AG08395 (cell line): ENCODE measurements around the gene MED1.

Experiments used
- DNase-seq: peaks from one replicate; pipeline ENCODE4 v3.0.0; 2012; ENCODE audit warnings: mixed read lengths, low spot score

Gene MED1

DNA sequence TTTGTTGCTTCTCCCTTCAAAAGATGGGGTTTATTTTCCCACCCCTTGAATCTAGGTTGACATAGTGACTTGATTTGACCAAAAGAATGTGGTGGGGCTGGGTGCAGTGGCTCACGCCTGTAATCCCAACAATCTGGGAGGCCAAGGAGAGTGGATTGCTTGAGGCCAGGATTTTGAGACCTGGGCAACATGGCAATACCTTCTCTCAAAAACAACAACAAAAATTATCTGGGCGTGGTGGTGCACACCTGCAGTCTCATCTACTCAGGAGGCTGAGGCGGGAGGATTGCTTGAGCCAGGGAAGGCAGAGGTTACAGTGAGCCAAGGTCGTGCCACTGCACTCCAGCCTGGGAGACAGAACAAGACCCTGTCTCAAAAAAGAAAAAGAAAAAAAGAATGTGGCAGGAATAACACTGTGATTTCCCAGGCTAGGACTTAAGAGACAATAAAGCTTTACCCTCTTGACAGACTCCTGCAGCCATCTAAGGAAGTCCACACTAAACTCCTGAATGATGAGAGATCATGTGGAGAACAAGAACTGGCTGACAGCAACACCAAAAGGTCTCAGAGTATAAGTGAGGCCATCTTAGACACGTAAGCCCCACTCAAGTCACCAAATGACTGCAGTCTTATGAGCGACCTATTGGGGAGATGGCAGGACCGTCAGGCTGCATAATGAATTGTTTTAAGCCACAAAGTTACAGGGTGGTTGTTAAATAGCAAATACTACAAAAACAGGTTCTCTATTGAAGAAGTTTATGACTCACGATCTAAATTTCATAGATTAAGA is 86.6 kb downstream of the MED1 start:
- DNase-seq = no peak

DNA sequence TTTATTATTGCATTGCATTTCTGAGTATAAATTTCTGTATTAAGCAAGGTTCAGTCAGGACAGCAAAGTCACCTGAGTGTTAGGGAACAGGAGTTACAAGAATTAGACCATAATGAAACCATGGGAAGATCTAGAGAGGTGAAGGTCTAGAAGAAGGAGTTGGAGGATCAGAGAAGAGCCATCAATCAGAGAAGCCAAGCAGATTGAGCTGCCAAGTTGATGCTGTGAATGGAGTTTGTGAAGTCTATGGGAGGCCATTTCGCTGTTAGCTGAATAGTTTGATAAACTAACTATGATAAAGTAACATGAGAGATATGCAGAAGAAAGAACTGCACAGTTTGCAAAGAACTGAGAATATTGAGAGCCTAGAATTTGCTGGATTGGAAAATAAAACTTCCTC is 90.0 kb downstream of the MED1 start:
- no peak for DNase-seq

- no peak for DNase-seq
Measured at GRCh38 chr17:39360537-39360936, 90.5 kb downstream of the MED1 start.

GRCh38 chr17:39359994-39360393 is 91.1 kb downstream of the MED1 start:
- no peak for DNase-seq

- no peak for DNase-seq
Measured at GRCh38 chr17:39357986-39358385, 93.1 kb downstream of the MED1 start.

DNA sequence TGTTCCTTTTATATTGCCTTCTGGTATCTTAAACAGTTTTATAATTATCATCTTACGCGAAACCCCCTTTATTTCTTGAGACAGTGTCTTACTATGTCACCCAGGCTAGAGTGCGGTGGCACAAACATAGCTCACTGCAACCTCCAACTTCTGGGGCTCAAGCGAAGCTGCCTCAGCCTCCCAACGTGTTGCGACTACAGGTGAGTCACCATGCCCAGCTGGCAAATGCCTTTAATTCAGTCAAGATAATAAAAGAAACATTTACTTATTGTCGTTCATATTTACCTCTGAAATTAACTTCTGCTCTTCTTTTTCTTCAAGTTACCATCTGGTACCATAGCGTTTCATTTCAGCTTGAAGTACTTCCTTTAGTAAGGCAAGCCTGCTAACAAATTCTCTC is 93.6 kb downstream of the MED1 start:
- DNase-seq = no peak
